Coronary artery (tissue), 2 donors: ENCODE results near the gene WNT4.

Experiments
- DNase-seq: peaks from one replicate; pipeline ENCODE4 v3.0.0-alpha.2; 2017; ENCODE audit warnings: low spot score
- H3K27ac ChIP-seq, 2 donors: fragments of 200-600 bp; sonication (generic); one replicate each; pipeline ENCODE4 v1.5.1; 2016 to 2019
- H3K4me3 ChIP-seq: fragments of 200-600 bp; sonication (generic); 2 replicates; pipeline ENCODE4 v1.5.1; 2016; ENCODE audit warnings: mild to moderate bottlenecking, moderate library complexity
- CTCF ChIP-seq: fragments of 200-600 bp; sonication (generic); IDR thresholded peaks from one replicate; pipeline ENCODE4 v1.5.1; 2019; ENCODE audit warnings: antibody characterized with exemption

The WNT4 gene

GRCh38 chr1:22139066-22139594 lies 3.8 kb downstream of the WNT4 start:
- no peak overlapping the region for H3K4me3 ChIP-seq
- DNase-seq: no peak
- H3K27ac ChIP-seq: no peak overlapping the region
- no peak for TF ChIP-seq CTCF

GRCh38 chr1:22137004-22137720 lies 5.7 kb downstream of the WNT4 start:
- DNase-seq: no peak
- no peak overlapping the region for H3K27ac ChIP-seq
- no peak overlapping the region for H3K4me3 ChIP-seq
- no peak for TF ChIP-seq CTCF

- Histone ChIP-seq H3K27ac (no peak overlapping the region), H3K4me3 (no peak overlapping the region)
- no peak for DNase-seq
These were observed 9.0 kb downstream of the WNT4 start for GRCh38 chr1:22133931-22134324.

GRCh38 chr1:22133247-22133930 lies 9.5 kb downstream of the WNT4 start:
- H3K4me3 ChIP-seq: no peak overlapping the region
- no peak for DNase-seq
- no peak overlapping the region for H3K27ac ChIP-seq
- TF ChIP-seq CTCF: no peak

More at GRCh38 chr1:22133931-22134324, 9.0 kb downstream of the WNT4 start:
- no peak for TF ChIP-seq CTCF

GRCh38 chr1:22132517-22133235 lies 10.2 kb downstream of the WNT4 start:
- no peak for DNase-seq
- no peak for TF ChIP-seq CTCF
- H3K27ac ChIP-seq: no peak overlapping the region
- H3K4me3 ChIP-seq: no peak overlapping the region

- no peak for DNase-seq
- Histone ChIP-seq H3K27ac (no peak overlapping the region), H3K4me3 (no peak overlapping the region)
- TF ChIP-seq CTCF: no peak
These were observed 10.9 kb downstream of the WNT4 start for GRCh38 chr1:22131875-22132486.
